TTC549 (cell line): ENCODE measurements around the gene COX6A2.

Experiments used
- FAIRE-seq: peaks from 2 replicates; lab custom pipeline; 2012; peaks lifted over from hg19 to GRCh38; lab: Jason Lieb, UNC

COX6A2 gene

DNA sequence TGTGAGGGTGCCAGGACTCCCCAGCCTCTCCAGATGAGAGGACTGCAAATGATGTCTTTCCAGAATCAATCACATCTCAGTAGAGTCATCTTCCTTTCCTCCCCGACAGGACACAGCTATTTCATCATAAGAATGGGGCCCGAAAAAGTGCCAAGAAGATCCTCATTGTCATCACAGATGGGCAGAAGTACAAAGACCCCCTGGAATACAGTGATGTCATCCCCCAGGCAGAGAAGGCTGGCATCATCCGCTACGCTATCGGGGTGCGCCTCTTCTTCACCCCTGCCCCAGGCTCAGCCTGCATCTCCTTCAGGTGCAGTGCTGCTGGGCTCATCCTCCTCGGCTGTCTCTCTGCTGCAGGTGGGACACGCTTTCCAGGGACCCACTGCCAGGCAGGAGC lies 20.8 kb downstream of the COX6A2 start:
- FAIRE-seq = no peak

DNA sequence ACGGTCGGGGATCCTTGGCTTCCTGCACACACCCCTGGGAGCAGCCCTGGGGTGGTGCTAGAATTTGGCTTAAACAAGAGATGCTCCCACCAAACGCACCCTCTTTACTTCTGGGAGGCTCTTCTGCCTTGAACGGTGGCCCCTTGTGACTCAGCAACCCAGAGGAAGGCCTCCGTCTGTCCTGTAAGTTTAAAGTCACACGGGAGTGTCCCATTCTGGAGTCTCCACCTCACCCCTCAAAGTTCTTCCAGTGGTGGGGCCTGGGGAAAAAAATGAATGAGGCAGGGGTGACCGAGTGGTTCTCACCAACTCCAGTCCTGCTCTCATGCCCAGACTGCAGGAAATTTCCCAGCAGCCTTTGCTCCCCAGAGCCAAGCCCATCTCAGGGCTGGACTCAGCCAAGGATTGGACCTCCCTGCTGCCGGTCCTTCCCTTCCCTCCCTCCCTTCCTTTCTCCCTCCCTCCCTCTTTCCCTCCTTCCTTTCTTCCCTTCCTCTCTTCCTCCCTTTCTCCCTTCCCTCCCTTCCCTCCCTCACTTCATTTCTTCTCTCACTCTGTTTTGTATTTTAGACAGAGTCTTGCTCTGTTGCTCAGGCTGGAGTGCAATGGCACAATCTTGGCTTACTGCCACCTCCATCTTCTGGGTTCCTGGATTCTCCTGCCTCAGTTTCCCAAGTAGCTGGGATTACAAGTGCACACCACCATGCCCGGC lies 23.7 kb downstream of the COX6A2 start:
- no peak for FAIRE-seq

GRCh38 chr16:31403590-31404352 lies 24.4 kb downstream of the COX6A2 start:
- FAIRE-seq = no peak

GRCh38 chr16:31402687-31403086 lies 25.5 kb downstream of the COX6A2 start:
- no peak for FAIRE-seq

GRCh38 chr16:31401436-31401835 lies 26.7 kb downstream of the COX6A2 start:
- FAIRE-seq = no peak

GRCh38 chr16:31400191-31400590 lies 28.0 kb downstream of the COX6A2 start:
- FAIRE-seq = no peak

DNA sequence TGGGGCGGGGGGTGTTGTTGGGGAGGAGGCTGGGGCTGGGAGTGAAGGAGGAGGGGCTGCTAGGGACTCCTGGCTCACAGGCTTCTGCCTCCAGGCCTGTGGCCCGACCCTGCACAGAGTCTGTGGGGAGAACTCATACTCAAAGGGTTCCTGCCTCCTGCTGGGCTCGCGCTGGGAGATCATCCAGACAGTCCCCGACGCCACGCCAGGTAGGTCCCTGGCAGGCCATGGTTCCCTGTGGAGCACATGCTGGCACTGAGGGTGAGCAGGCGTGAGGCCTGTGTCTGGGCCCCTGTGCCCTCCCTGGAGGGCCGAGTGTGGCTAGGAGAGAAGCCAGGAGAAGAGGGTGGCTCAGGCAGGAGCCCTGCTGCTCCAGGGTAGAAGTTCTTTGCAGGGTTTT lies 30.5 kb downstream of the COX6A2 start:
- FAIRE-seq = no peak

- no peak for FAIRE-seq
These were observed 31.0 kb downstream of the COX6A2 start for GRCh38 chr16:31397096-31397660.

DNA sequence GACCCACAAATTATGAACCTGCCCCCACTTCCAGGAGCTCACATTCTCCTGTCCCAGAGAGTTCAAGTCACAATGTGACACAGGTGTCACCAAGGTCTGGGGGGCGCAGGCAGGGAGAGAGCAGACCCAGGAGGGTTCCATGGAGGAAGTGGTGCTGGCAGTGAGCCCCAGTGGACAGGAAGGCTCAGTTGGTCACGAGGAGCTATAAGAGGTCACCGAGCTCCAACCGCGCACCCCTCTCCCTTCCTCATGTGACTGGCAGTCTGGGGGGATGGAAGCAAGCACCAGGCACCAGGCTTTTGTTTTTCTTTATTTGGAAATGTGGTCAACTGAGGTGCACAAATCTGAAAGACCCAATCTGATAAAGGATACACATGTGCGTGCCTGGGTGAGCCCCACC lies 32.5 kb downstream of the COX6A2 start:
- FAIRE-seq = no peak

- FAIRE-seq = no peak
These were observed 35.1 kb downstream of the COX6A2 start, which contains the start of gene ITGAD for GRCh38 chr16:31393056-31393455. Gene ITGAD (plus strand): TSS chr16:31393335. CDS start chr16:31393361, 26 bp downstream.

- no peak for FAIRE-seq
These were observed 37.6 kb downstream of the COX6A2 start for GRCh38 chr16:31390504-31391041.

GRCh38 chr16:31388535-31388934 lies 39.6 kb downstream of the COX6A2 start:
- FAIRE-seq = no peak

DNA sequence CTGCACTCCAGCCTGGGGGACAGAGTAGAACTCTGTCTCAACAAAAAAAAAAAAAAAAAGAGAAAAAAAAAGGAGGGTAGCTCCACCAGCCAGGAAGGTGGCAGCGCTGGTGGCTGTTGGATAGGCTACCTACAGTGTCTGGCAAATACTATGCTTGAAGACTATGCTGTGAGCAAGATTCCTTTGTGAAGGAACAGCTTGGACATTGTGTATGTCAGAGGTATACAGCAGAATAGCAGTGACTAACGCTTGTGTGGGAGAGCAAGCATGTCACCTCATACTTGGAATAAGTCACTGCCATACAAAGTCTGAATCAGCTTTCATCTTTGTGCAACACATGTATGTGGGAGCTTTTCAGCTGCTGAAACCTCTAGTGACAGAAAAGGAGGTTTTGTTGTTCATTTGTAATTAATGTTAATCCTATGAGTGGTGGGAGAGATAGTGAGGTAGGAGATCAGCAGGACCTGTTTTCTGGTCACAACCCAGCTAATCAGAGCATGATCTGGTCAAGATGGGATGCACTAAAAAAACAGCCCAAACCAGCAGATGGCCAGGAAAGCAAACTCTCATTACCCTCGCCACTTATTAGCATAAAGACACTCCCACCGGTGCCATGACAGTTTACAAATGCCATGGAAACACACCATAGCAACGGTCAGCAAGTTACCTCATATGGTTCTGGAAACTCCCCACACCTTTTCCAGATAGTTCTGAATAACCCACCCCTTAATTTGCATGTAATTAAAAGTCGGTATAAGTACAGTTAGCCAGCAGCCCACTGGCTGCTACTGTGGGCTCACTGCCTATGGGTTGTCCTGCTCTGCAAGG lies 41.8 kb downstream of the COX6A2 start:
- FAIRE-seq = no peak

- FAIRE-seq = no peak
These were observed 42.5 kb downstream of the COX6A2 start for GRCh38 chr16:31385680-31386079.

GRCh38 chr16:31382485-31383161 lies 45.5 kb downstream of the COX6A2 start:
- FAIRE-seq = no peak

DNA sequence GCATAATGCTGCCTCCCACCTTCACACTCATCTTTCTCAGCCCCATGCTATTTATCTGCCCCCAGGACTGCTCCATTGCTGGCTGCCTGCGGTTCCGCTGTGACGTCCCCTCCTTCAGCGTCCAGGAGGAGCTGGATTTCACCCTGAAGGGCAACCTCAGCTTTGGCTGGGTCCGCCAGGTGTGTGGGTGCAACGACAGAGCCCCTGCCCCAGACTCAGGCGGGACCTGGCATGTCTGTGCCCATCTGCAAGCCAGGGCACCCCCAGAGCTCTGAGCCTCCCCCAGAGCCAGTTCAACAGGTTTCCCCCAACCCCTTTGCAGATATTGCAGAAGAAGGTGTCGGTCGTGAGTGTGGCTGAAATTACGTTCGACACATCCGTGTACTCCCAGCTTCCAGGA lies 48.0 kb downstream of the COX6A2 start:
- no peak for FAIRE-seq
